Large intestine (tissue), 12 donors: Measurements from ENCODE around the gene JDP2. TPM values are rescaled to one million over a fixed set of nuclear protein-coding genes. Genes with fewer than 3 reads are reported as not detected.
A peak's percentile ranks its signal among the peaks of the same experiment; 100 is the strongest.
"Not testable (repeated sequence)": the region's sequence is repeated elsewhere in the genome, so short reads cannot be mapped to it uniquely, and the experiment has no call there.

Source experiments
- DNase-seq, 2 donors: peaks; one replicate each; pipeline versions ENCODE4 v3.0.0 to v3.0.0-alpha.2; 2013
- H3K27ac ChIP-seq: one replicate; pipeline ENCODE4 v1.5.1; 2013; ENCODE audit warnings: low read length
- H3K27me3 ChIP-seq: 2 replicates; pipeline ENCODE4 v1.6.1; 2013; ENCODE audit warnings: low read length; ENCODE audit not compliant: control insufficient read depth, insufficient read depth
- H3K36me3 ChIP-seq: 2 replicates; pipeline ENCODE4 v1.6.1; 2013; ENCODE audit warnings: low read length; ENCODE audit not compliant: control insufficient read depth, insufficient read depth
- H3K4me1 ChIP-seq: one replicate; pipeline ENCODE4 v1.6.1; 2013; ENCODE audit warnings: low read length; ENCODE audit not compliant: control insufficient read depth, insufficient read depth
- H3K4me3 ChIP-seq: one replicate; pipeline ENCODE4 v1.5.1; 2013; ENCODE audit warnings: low read length
- H3K9me3 ChIP-seq: one replicate; pipeline ENCODE4 v1.6.1; 2013; ENCODE audit warnings: mild to moderate bottlenecking, low read depth, low read length, moderate library complexity; ENCODE audit not compliant: control insufficient read depth
- WGBS: methylation state at CpG from one replicate; pipeline ENCODE4 v1.1.5; 2013; ENCODE audit warnings: low lambda C conversion rate; ENCODE audit not compliant: insufficient coverage; 5-methylcytosine and 5-hydroxymethylcytosine counted together
- long read RNA-seq, 11 donors: transcript quantifications; one replicate each; lab custom pipeline, GENCODE V29; 2026
- polyA plus RNA-seq: library from polyadenylated mRNA; unstranded; fragments of 120-200 nt; gene quantifications from one replicate; pipeline ENCODE4 v1.2.1, GENCODE V29; 2013

Gene JDP2, protein sequence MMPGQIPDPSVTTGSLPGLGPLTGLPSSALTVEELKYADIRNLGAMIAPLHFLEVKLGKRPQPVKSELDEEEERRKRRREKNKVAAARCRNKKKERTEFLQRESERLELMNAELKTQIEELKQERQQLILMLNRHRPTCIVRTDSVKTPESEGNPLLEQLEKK
- 30.0 TPM for polyA plus RNA-seq
- long read RNA-seq, donor 1, transcript JDP2-206 (4 exons, 631 nt), result major isoform, 6 of 20 reads
- long read RNA-seq, donor 1, partial matches to known transcripts, result 14 of 20 reads
- long read RNA-seq, donor 1, other reads (novel, unspliced or antisense), result 0 of 20 reads
- long read RNA-seq, donor 2, transcript JDP2-206 (4 exons, 631 nt), result major isoform, 17 of 18 reads
- long read RNA-seq, donor 2, partial matches to known transcripts, result 0 of 18 reads
- long read RNA-seq, donor 2, other reads (novel, unspliced or antisense), result 0 of 18 reads
- long read RNA-seq, donor 3, result 0 reads
- long read RNA-seq, donor 4, result 0 reads
- long read RNA-seq, donor 5, transcript JDP2-206 (4 exons, 631 nt), result major isoform, 8 of 8 reads
- long read RNA-seq, donor 5, partial matches to known transcripts, result 0 of 8 reads
- long read RNA-seq, donor 5, other reads (novel, unspliced or antisense), result 0 of 8 reads
- long read RNA-seq, donor 6, transcript JDP2-206 (4 exons, 631 nt), result major isoform, 13 of 24 reads
- long read RNA-seq, donor 6, partial matches to known transcripts, result 8 of 24 reads
- long read RNA-seq, donor 6, other reads (novel, unspliced or antisense), result 0 of 24 reads
- long read RNA-seq, donor 7, partial matches to known transcripts, result 0 of 3 reads
- long read RNA-seq, donor 7, other reads (novel, unspliced or antisense), result 0 of 3 reads
- long read RNA-seq, donor 8, transcript JDP2-206 (4 exons, 631 nt), result major isoform, 10 of 11 reads
- long read RNA-seq, donor 8, partial matches to known transcripts, result 0 of 11 reads
- long read RNA-seq, donor 8, other reads (novel, unspliced or antisense), result 0 of 11 reads
- long read RNA-seq, donor 9, transcript JDP2-206 (4 exons, 631 nt), result major isoform, 12 of 13 reads
- long read RNA-seq, donor 9, partial matches to known transcripts, result 0 of 13 reads
- long read RNA-seq, donor 9, other reads (novel, unspliced or antisense), result 0 of 13 reads
- long read RNA-seq, donor 10, transcript JDP2-206 (4 exons, 631 nt), result major isoform, 12 of 13 reads
- long read RNA-seq, donor 10, partial matches to known transcripts, result 0 of 13 reads
- long read RNA-seq, donor 10, other reads (novel, unspliced or antisense), result 0 of 13 reads
- long read RNA-seq, donor 11, transcript JDP2-206 (4 exons, 631 nt), result major isoform, 7 of 8 reads
- long read RNA-seq, donor 11, partial matches to known transcripts, result 0 of 8 reads
- long read RNA-seq, donor 11, other reads (novel, unspliced or antisense), result 0 of 8 reads

DNA sequence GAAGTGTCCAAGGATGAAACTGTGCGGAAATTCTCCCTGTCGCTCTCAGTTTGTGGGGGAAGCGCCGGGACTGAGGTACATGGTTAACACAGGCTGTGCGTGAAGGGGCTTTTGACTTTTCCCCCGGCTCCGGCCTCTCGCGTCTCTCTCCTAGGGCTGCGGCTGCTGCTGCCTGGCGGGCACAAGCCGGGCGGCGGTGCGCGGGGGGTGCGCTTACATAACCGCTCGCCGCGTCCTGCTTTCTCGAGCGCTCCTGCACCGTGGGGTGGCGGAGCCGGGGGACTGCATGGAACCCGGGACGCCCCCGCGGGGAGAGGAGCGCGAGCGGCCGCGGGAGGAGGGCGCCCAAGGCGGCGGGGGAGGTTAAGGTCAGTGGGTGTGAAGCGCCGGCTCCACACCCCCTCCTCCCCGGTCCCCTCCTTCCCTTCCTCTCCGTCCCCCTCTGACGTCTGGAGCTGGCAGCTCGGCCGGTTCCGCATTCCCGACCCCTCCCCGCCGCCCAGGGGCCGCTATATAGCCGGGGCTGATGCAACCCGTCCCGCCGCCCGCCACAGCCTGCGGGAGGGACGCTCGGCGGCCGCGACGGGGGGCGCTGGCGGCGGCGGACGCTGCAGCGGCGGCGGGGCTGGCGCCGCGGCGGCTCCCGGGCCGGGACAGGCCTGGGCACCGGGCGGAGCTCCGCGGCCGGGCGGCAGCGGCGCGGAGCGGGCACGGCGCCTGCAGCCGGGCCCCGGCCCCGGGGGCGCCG lies at the start of gene JDP2:
Gene JDP2, plus strand, starts transcription at position 541 of the 748 bp plus-strand sequence. CDS start 9,899 bp downstream, outside the sequence.
- no CpG with 5 or more reads among the region's 93 CpGs for WGBS
- Histone ChIP-seq H3K27me3 (no peaks in the 10 kb centered on the region), H3K4me1 (peaks cover 43% of the 10 kb centered on the region)

DNA sequence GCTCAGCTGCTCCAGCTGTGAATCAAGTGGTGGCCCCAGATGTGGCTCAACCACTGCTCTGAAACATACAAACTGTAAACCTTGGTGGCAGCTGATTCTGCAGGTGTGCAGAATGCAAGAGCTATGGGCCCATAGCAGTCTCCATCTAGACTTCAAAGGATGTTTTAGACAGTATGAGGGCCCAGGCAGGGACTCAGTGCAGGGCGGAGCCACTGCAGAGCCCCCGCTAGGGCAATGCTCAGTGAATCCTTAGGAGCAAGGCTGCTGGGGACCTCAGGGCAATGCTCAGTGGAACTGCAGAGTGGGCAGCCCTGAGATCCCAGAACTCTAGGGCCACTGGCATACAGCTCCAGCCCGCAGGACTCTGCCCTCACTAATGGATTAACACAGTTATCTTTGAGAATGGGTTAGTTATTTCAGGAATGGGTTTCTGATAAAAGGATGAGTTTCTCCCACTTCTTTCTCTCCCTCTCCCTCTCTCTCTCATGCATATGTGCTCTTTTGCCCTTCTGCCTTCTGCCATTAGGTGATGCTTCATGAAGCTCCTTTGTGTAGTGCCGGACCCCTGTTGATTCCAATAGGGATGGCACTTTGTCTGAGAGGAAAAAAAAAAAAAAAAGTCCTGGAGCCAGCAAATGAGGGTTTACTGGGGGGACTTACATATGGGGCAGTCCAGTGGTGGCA lies 48.4 kb upstream of the JDP2 start:
- H3K9me3 ChIP-seq, result no peaks in the 10 kb centered on the region
- H3K27ac ChIP-seq, result no peak overlapping the region
- no peak overlapping the region for H3K4me3 ChIP-seq
- no peak for DNase-seq
- WGBS, result no CpG with 5 or more reads among the region's 4 CpGs
- no peaks in the 10 kb centered on the region for H3K27me3 ChIP-seq
- H3K36me3 ChIP-seq, result no peaks in the 10 kb centered on the region
- no peaks in the 10 kb centered on the region for H3K4me1 ChIP-seq

More for the DNA sequence above, at the start of gene JDP2:
- peak within 1 kb of the TSS; percentile 73 for H3K27ac ChIP-seq
- H3K9me3 ChIP-seq, result no peaks in the 10 kb centered on the region
- H3K4me3 ChIP-seq, result peak within 1 kb of the TSS; percentile 69
- peaks cover 4% of the 10 kb centered on the region for H3K36me3 ChIP-seq
- DNase-seq, result peak; percentile 82 to 90

DNA sequence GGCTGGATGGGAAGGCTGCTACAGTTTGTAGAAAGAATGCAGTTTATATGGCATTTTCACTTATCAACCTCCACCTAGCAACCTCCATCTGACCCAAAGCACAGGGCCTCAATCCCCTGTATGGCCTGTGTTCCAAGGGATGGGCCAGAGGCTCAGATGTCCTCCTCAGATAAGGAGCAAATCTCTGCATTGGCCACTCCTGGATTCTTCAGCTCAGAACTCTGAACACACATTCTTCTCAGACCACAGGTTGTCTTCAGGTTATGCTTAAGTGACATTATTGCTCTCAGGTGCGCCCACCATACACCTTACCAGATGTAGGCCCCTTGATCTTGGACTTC lies 47.9 kb upstream of the JDP2 start:
- H3K27ac ChIP-seq, result no peak overlapping the region
- no CpG with 5 or more reads among the region's 1 CpG for WGBS
- no peaks in the 10 kb centered on the region for H3K27me3 ChIP-seq

DNA sequence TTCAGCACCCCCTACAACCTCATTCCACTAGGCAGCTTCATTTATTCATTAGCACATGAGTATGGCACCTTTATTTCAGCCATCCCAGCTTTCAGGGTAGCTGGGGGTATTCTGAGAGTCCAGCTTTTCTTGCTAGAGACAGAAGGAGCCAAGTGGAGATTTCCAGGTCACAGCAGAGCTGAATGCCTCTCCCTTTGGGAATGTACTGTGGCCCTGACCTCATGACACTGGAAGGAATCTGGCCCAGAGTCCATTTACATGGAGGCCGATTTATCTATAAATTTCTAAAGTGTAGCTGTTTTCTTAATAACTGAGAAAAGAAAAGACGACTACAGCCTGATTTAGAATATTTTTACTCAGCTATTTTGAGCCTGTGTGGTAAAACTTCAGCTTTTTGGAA lies 47.2 kb upstream of the JDP2 start:
- Histone ChIP-seq H3K4me1 (no peaks in the 10 kb centered on the region), H3K27ac (no peak overlapping the region), H3K4me3 (no peak overlapping the region), H3K9me3 (peaks cover 5% of the 10 kb centered on the region), H3K27me3 (no peaks in the 10 kb centered on the region), H3K36me3 (no peaks in the 10 kb centered on the region)
- no peak for DNase-seq
- WGBS, result 50% methylated on average over 1 of the region's 2 CpGs

More for the DNA sequence above, 47.9 kb upstream of the JDP2 start:
- Histone ChIP-seq H3K9me3 (peaks cover 3% of the 10 kb centered on the region), H3K4me3 (no peak overlapping the region), H3K4me1 (no peaks in the 10 kb centered on the region), H3K36me3 (no peaks in the 10 kb centered on the region)
- DNase-seq, result no peak

DNA sequence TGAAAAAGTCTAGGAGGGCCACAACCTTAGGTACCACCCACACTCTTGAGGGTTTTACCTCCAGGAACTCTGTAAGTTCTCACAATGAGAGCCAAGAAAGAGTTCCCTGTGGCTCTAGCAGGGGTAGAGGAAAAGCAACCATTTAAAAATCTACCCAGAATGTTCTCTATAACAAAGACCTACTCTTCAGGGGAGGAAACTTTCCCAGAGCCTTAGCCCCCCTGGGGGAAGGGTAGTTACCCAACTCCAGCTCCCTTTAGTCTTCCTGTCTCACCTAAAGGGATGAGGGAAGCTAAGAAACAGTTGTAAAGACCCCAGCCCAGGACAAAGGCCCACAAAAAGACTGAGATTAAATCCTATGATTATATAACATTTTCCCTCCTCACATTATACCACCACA lies 46.2 kb upstream of the JDP2 start:
- Histone ChIP-seq H3K27ac (no peak overlapping the region), H3K4me1 (no peaks in the 10 kb centered on the region), H3K27me3 (no peaks in the 10 kb centered on the region), H3K4me3 (no peak overlapping the region), H3K36me3 (no peaks in the 10 kb centered on the region), H3K9me3 (peaks cover 5% of the 10 kb centered on the region)
- DNase-seq, result no peak

DNA sequence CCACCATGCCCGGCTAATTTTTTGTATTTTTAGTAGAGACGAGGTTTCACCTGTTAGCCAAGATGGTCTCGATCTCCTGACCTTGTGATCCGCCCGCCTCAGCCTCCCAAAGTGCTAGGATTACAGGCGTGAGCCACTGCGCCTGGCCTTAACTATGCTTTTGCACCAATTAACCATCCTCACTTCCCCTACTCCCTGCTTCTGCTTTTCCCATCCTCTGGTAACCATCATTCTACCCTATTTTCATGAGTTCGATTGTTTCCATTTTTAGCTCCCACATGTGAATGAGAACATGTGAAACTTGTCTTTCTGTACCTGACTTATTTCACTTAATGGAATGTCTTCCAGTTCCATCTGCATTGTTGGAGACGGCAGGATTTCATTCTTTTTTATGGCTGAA lies 44.6 kb upstream of the JDP2 start:
- not testable (repeated sequence) for DNase-seq, H3K27me3 ChIP-seq, H3K4me1 ChIP-seq, H3K4me3 ChIP-seq, H3K27ac ChIP-seq, H3K36me3 ChIP-seq, H3K9me3 ChIP-seq
- WGBS, result 80% methylated on average over 1 of the region's 9 CpGs

DNA sequence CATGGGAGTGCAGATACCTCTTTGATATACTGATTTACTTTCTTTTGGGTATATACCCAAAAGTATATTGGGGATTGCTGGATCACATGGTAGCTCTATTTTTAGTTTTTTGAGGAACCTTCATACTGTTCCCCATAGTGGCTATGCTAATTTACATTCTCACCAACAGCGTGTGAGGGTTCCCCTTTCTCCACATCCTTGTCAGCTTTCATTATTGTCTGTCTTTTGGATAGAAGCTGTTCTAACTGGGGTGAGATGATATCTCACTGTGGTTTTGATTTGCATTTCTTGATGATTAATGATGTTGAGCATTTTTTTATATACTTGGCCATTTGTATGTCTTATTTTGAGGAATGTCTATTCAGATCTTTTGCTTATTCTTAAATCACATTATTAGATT lies 44.1 kb upstream of the JDP2 start:
- no peak overlapping the region for H3K27ac ChIP-seq
- no peak overlapping the region for H3K4me3 ChIP-seq
- WGBS, result no CpG with 5 or more reads among the region's 1 CpG
- no peaks in the 10 kb centered on the region for H3K36me3 ChIP-seq
- no peak for DNase-seq
- no peaks in the 10 kb centered on the region for H3K27me3 ChIP-seq
- H3K4me1 ChIP-seq, result no peaks in the 10 kb centered on the region
- peaks cover 5% of the 10 kb centered on the region for H3K9me3 ChIP-seq

DNA sequence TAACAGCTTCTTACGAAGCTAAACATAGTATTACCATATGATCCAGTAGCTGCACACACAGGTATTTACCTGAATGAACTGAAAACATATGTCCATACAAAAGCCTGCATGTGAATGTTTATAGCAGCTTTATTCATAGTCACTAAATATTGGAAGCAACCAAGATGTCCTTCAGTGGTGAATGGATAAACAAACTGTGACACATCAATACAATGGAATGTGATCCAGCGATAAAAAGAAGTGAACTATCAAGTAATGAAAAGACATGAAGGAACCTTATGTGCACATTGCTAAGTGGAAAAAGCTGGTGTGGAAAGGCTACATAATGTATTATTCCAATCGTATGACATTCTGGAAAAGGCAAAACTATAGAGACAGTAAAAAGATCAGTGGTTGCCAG lies 38.1 kb upstream of the JDP2 start:
- H3K27me3 ChIP-seq, result no peaks in the 10 kb centered on the region
- 100% methylated on average over 2 of the region's 3 CpGs for WGBS
- H3K27ac ChIP-seq, result no peak overlapping the region

DNA sequence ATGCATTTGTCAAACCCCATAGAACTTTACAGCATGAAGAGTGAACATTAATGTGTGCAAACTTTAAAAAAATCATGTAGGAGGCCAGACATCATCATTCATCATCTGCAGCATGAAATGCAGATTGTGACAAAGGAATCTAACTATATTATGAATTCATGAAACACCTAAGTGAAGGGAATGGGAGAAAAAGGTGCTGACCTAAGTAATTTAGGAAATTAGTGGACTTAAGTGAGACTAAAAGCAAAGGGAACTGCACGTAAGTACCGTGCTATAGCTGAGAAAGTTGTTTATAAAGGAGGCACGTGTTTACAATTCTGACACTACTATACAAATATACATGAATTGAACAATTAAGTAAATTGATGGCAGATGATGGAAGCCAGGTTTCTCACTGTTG lies 37.6 kb upstream of the JDP2 start:
- 67% methylated on average over 1 of the region's 3 CpGs for WGBS
- Histone ChIP-seq H3K9me3 (peaks cover under 1% of the 10 kb centered on the region), H3K36me3 (no peaks in the 10 kb centered on the region), H3K27me3 (no peaks in the 10 kb centered on the region), H3K27ac (no peak overlapping the region), H3K4me1 (no peaks in the 10 kb centered on the region), H3K4me3 (no peak overlapping the region)
- no peak for DNase-seq

More for the DNA sequence above, 38.1 kb upstream of the JDP2 start:
- Histone ChIP-seq H3K4me3 (no peak overlapping the region), H3K4me1 (no peaks in the 10 kb centered on the region), H3K36me3 (no peaks in the 10 kb centered on the region), H3K9me3 (peaks cover 5% of the 10 kb centered on the region)
- no peak for DNase-seq
